Peyer's patch (tissue), 4 donors: Measurements from ENCODE around the gene TMBIM1.

ENCODE experiments used
- CTCF ChIP-seq, 6 experiments: fragments of 450-650 bp in 4 of 6; fragments of 200-600 bp in 2 of 6; sonication (generic) in 1 of 6; IDR thresholded peaks; one replicate each; pipeline ENCODE4 v1.5.1; 2017 to 2019; ENCODE audit warnings: antibody characterized with exemption in 6 of 6, mild to moderate bottlenecking in 3 of 6, moderate library complexity in 1 of 6
- POLR2A ChIP-seq, 2 donors: fragments of 450-650 bp; IDR thresholded peaks; one replicate each; pipeline ENCODE4 v1.5.1; 2017; ENCODE audit warnings: antibody characterized with exemption in 2 of 2, mild to moderate bottlenecking in 2 of 2, moderate library complexity in 2 of 2

GRCh38 chr2:218334531-218334930 lies 42.2 kb upstream of the TMBIM1 start:
- TF ChIP-seq CTCF (IDR thresholded peaks at IDR 0.05) (no peak), POLR2A (IDR thresholded peaks at IDR 0.05) (no peak)
